Heart left ventricle (tissue), 16 donors: ENCODE results near the gene RHOA. TPM values are rescaled to one million over a fixed set of nuclear protein-coding genes. Genes with fewer than 3 reads are reported as not detected.
A peak's percentile ranks its signal among the peaks of the same experiment; 100 is the strongest.

Experiments
- ATAC-seq, 4 donors: fragments of 200-7000 bp; cut with Tn5 transposase; one replicate each; pipeline ENCODE4 v1.9.1; 2020 to 2022; ENCODE audit warnings: moderate library complexity in 4 of 4, mild to moderate bottlenecking in 3 of 4, moderate number of reproducible peaks in 1 of 4
- DNase-seq, 5 donors: peaks; one replicate each; pipeline ENCODE4 v3.0.0-alpha.2; 2020
- H3K27ac ChIP-seq, 12 donors: fragments of 200-600 bp; sonication (generic) in 4 of 12; one replicate each; pipeline versions ENCODE4 v1.5.0 to v1.8.0; 2016 to 2022; ENCODE audit warnings: mild to moderate bottlenecking in 2 of 12
- H3K27me3 ChIP-seq, 9 donors: fragments of 200-600 bp; sonication (generic) in 2 of 9; one replicate each; pipeline versions ENCODE4 v1.5.1 to v1.8.0; 2016 to 2022; ENCODE audit warnings: mild to moderate bottlenecking in 3 of 9
- H3K36me3 ChIP-seq, 9 donors: fragments of 200-600 bp; sonication (generic) in 2 of 9; one replicate each; pipeline versions ENCODE4 v1.5.0 to v1.8.0; 2018 to 2022; ENCODE audit warnings: mild to moderate bottlenecking in 2 of 9
- H3K4me1 ChIP-seq, 12 donors: fragments of 200-600 bp; sonication (generic) in 4 of 12; one replicate each; pipeline versions ENCODE4 v1.5.0 to v1.8.0; 2016 to 2022; ENCODE audit warnings: mild to moderate bottlenecking in 3 of 12
- H3K4me3 ChIP-seq, 12 donors: fragments of 200-600 bp; sonication (generic) in 4 of 12; one replicate each; pipeline versions ENCODE4 v1.5.0 to v1.8.0; 2017 to 2022; ENCODE audit warnings: mild to moderate bottlenecking in 9 of 12, moderate library complexity in 4 of 12
- H3K9me3 ChIP-seq, 12 donors: fragments of 200-600 bp; sonication (generic) in 4 of 12; one replicate each; pipeline versions ENCODE4 v1.5.0 to v1.8.0; 2016 to 2022; ENCODE audit warnings: mild to moderate bottlenecking in 1 of 12
- POLR2A ChIP-seq, 2 donors: fragments of 450-650 bp; IDR thresholded peaks; one replicate each; pipeline ENCODE4 v1.6.1; 2017; ENCODE audit warnings: antibody characterized with exemption in 2 of 2, mild to moderate bottlenecking in 2 of 2, moderate library complexity in 2 of 2
- WGBS, 4 donors: extraction: QIAGEN DNeasy Blood & Tissue Kit in 2 of 4; methylation state at CpG; one replicate each; pipeline versions ENCODE4 v1.1.5 to v1.1.7; 2013 to 2018; 5-methylcytosine and 5-hydroxymethylcytosine counted together
- intact Hi-C, 10 donors: fragments of 100-400 bp; cut with DNase I; formaldehyde crosslinking; loops; one replicate each; pipeline versions ENCODE4 v1.11.1 to v1.14.2; 2022
- polyA plus RNA-seq, 2 donors: library from polyadenylated mRNA; stranded (reverse); fragments of 200-250 nt; gene quantifications; one replicate each; pipeline ENCODE4 v1.2.3, GENCODE V29; 2013
- total RNA-seq, 9 donors: library from RNA; depleted of rRNA in 2 of 9; stranded (reverse); fragments of >200 nt in 2 of 9; fragmentation: NEBNext Ultra II Directional in 3 of 9; extraction: Animal tissue kit (Norgen Biotek cat#: 25700) in 3 of 9; gene quantifications; one replicate each; pipeline versions ENCODE4 v1.1.0 to v1.2.4, GENCODE V29; 2016 to 2023
- TF ChIP-seq, protein P1 (sequence below), 12 donors: fragments of 200-600 bp; sonication (generic) in 4 of 12; IDR thresholded peaks; one replicate each; pipeline versions ENCODE4 v1.5.0 to v1.8.0; 2018 to 2022; ENCODE audit warnings: antibody characterized with exemption in 12 of 12, mild to moderate bottlenecking in 5 of 12
- donor health status: ischemic (EF 13 %, LVEDD 7.1; RV severe dilation, severe dysfunction).
- donor health status: healthy with polysubstance abuse.
- donor health status: DM: no; HTN: yes; CAD: no.
- donor health status: DM: no; HTN: no; CAD: no.
- donor health status: ischemic (EF 25% LVEDD 6.9; RV normal size, moderate dysfunction).
- donor health status: ischemic (EF 25% LVEDD 5.7; RV mildly dilated, moderate dysfunction).
- donor health status: healthy.
- donor health status: DM: yes; HTN: yes; CAD: no.
- donor health status: ischemic (EF 35%, LVEDD 5.7; RV mildly dilated, moderate dysfunction).
- donor health status: nonischemic (EF 11% LVEDD 7.7; RV severe dilation, severe dysfunction).
- donor health status: DM: yes; HTN: yes; CAD: no.
- donor health status: PGD.
- donor health status: ischemic (EF 29% LVEDD 5.4; RV normal size, mild dysfunction).
- donor health status: nonischemic (EF 23%, LVEDD 6.1; RV moderate dilation, normal function).

RHOA gene
- total and polyA plus RNA-seq, 11 donors: 106 to 479 (median 291) TPM

DNA sequence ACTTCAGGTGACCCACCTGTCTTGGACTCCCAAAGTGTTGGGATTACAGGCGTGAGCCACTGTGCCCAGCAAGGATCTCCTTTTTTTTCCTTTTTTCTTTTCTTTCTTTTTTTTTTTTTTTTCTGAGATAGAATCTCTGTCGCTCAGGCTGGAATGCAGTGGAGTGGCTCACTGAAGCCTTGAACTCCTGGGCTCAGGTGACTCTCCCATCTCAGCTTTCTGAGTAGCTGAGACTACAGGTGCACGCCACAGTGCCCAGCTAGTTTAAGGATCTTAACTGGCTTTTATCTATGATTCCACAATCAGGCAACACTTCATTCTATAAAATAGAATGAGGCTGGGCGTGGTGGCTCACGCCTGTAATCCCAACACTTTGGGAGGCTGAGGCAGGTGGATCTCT lies 33.6 kb upstream of the RHOA start:
- WGBS, 4 donors: 95 to 98% (median 97%) methylated on average over 5 of the region's 5 CpGs
- no peak for TF ChIP-seq POLR2A (IDR thresholded peaks at IDR 0.05)
- TF ChIP-seq, protein P1, sequence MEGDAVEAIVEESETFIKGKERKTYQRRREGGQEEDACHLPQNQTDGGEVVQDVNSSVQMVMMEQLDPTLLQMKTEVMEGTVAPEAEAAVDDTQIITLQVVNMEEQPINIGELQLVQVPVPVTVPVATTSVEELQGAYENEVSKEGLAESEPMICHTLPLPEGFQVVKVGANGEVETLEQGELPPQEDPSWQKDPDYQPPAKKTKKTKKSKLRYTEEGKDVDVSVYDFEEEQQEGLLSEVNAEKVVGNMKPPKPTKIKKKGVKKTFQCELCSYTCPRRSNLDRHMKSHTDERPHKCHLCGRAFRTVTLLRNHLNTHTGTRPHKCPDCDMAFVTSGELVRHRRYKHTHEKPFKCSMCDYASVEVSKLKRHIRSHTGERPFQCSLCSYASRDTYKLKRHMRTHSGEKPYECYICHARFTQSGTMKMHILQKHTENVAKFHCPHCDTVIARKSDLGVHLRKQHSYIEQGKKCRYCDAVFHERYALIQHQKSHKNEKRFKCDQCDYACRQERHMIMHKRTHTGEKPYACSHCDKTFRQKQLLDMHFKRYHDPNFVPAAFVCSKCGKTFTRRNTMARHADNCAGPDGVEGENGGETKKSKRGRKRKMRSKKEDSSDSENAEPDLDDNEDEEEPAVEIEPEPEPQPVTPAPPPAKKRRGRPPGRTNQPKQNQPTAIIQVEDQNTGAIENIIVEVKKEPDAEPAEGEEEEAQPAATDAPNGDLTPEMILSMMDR (IDR thresholded peaks at IDR 0.05): no peak
- no peaks in the 10 kb centered on the region for H3K9me3 ChIP-seq
- ATAC-seq: no peak
- peak overlapping the region in 1 of 12 donors; percentile 82 for H3K27ac ChIP-seq
- no peak for DNase-seq
- no peak overlapping the region for H3K4me3 ChIP-seq
- H3K36me3 ChIP-seq: no peaks in the 10 kb centered on the region
- H3K27me3 ChIP-seq: no peaks in the 10 kb centered on the region
- peaks cover 0 to 34% (median 6%) of the 10 kb centered on the region in 12 donors for H3K4me1 ChIP-seq
- intact Hi-C loops: loop anchor here (5.0 to 10.0 kb wide), 11 partner anchors 98 to 461 kb away; partner anchors contain the start of genes USP4 (in 6 of the 10), KLHDC8B (in 5 of the 10), CCDC71 (in 1 of the 10) and P4HTM (in 1 of the 10)

DNA sequence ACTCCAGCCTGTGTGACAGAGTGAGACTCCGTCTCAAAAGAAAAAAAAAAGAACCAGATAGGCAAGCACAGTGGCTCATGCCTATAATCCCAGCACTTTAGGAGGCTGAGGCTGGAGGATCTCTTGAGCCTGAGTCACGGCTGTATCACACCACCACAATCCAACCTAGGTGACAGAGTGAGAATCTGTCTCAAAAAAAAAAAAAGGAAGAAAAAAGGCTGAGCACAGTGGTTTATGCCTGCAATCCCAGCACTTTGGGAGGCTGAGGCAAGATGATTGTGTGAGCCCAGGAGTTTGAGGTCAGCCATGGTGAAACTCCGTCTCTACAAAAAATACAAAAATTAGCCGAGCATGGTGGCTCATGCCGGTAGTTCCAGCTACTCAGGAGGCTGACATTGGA lies 23.0 kb upstream of the RHOA start:
- DNase-seq (no peak), ATAC-seq (no peak)
- Histone ChIP-seq H3K27me3 (no peaks in the 10 kb centered on the region), H3K36me3 (no peaks in the 10 kb centered on the region), H3K4me3 (no peak overlapping the region), H3K27ac (no peak overlapping the region), H3K9me3 (no peaks in the 10 kb centered on the region), H3K4me1 (peaks cover 0 to 14% (median 0%) of the 10 kb centered on the region in 12 donors)
- WGBS, 4 donors: 86 to 92% (median 91%) methylated on average over 5 of the region's 5 CpGs
- intact Hi-C loops: no loop called here
- TF ChIP-seq, protein P1 (IDR thresholded peaks at IDR 0.05): no peak
- TF ChIP-seq POLR2A (IDR thresholded peaks at IDR 0.05): no peak

DNA sequence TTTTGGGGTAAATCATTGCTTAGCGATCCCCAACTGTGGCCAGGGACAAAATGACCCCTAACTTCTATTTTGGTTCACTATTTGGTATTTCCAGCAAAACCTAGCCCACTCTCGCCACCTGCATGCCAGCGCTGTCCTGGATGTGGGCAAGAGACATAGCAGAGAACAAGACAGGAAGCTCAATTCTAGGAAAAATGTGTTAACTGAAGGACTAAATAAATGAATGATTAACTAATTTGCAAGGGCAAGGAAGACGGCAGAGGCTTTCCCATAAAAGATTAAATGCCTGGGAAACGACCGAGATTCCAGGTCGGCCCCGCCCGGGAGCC lies 16.9 kb upstream of the RHOA start:
- peak overlapping the region; percentile 50 to 87 (median 74) for H3K4me3 ChIP-seq
- H3K4me1 ChIP-seq: peaks cover 0 to 20% (median 7%) of the 10 kb centered on the region in 12 donors
- DNase-seq (no peak), ATAC-seq (peak in 1 of 4 donors; percentile 5)
- H3K36me3 ChIP-seq: peaks cover 0 to 28% (median 24%) of the 10 kb centered on the region in 9 donors
- peak overlapping the region; percentile 73 to 97 (median 93) for H3K27ac ChIP-seq
- intact Hi-C loops: loop anchor here in 4 of 10 donors (2.0 to 10.0 kb wide), 3 partner anchors 16 to 86 kb away; partner anchors contain the start of genes USP4 (in 2 of the 4), GPX1 (in 1 of the 4) and TCTA (in 1 of the 4)
- H3K9me3 ChIP-seq: no peaks in the 10 kb centered on the region
- no peak for TF ChIP-seq POLR2A (IDR thresholded peaks at IDR 0.05)
- TF ChIP-seq, protein P1 (IDR thresholded peaks at IDR 0.05): no peak
- WGBS, 4 donors: 3 to 12% (median 4%) methylated on average over 9 of the region's 9 CpGs
- no peaks in the 10 kb centered on the region for H3K27me3 ChIP-seq

DNA sequence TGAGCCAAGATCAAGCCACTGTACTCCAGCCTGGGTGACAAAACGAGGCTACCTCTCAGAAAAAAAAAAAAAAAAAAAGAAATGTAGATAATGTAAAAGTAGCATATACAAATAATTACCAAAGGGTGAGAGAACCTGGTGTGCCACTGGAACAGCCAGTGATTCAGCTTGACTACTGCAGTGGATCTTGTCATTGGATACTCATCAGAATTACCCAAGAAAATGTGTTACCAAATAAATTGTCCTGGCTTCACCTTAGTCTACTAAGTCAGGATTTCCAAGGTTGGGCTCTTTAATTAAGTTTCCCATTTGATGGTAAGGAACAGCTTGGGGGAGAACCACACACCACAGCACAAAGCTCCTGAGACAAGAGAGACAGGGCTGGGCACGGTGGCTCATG lies 15.8 kb upstream of the RHOA start:
- TF ChIP-seq POLR2A (IDR thresholded peaks at IDR 0.05): no peak
- TF ChIP-seq, protein P1 (IDR thresholded peaks at IDR 0.05): no peak
- no peaks in the 10 kb centered on the region for H3K27me3 ChIP-seq
- ATAC-seq: no peak
- H3K4me3 ChIP-seq: no peak overlapping the region
- H3K4me1 ChIP-seq: peaks cover 0 to 22% (median 9%) of the 10 kb centered on the region in 12 donors
- intact Hi-C loops: loop anchor here in 4 of 10 donors (2.0 to 10.0 kb wide), 3 partner anchors 15 to 85 kb away; partner anchors contain the start of genes USP4 (in 2 of the 4), GPX1 (in 1 of the 4) and TCTA (in 1 of the 4)
- H3K9me3 ChIP-seq: no peaks in the 10 kb centered on the region
- WGBS, 4 donors: 90 to 98% (median 93%) methylated on average over 2 of the region's 2 CpGs
- DNase-seq: peak in 1 of 5 donors; percentile 19
- H3K36me3 ChIP-seq: peaks cover 0 to 36% (median 26%) of the 10 kb centered on the region in 9 donors
- H3K27ac ChIP-seq: no peak overlapping the region
